ENCODE results near the gene FAM237A.

FAM237A gene

DNA sequence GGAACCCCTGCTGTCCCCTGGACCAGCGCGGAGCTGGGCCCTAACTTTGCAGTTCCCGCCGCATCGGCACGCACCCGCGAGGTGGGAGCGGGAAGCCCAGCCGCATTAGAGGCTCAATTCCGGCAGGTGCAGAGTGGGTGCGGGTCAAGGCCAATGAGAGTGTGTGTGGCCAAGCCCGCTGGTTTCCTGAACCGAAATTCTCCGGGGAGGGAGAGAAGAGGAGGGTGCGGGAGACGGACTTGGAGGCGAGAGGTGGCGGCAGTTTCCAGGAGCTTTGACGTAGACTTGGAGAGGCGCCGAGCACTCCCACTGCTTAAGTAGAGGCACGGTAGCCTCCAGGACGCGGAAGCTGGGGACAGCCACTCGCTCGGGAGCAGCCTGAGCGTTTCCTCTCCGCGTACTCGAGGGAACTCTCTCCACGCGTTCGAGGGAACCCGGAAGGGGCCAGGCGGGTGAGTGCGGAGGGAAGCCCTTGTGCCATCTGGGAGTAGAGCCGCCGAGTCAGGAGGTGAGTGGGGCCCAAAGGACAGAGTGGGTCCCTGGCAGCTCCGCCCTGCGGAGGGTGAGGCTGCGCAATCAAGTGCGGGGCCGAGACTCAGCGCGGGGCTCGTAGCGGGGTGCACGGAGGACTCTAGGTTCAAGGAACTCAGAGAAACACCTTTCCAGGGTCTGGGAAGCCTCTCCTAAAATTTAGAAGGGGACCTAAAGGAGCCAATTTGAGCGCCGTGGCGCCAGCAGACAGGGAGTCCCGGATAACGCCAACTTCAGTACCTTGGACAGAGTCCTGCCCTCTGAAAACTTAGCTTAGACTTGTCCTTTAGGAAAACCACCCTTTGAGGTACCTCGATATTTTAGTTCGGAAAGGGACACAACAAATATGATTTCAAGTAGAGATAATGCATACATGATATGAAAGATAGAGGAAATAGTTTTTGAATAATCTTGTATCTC, at the start of gene FAM237A:
Gene FAM237A, plus strand, starts transcription at position 413 of the 951 bp plus-strand sequence. CDS start 1,750 bp downstream, outside the sequence.
- peak; percentile 27 to 37 for DNase-seq (ENCODE audit: low read depth in 2 of 2)

DNA sequence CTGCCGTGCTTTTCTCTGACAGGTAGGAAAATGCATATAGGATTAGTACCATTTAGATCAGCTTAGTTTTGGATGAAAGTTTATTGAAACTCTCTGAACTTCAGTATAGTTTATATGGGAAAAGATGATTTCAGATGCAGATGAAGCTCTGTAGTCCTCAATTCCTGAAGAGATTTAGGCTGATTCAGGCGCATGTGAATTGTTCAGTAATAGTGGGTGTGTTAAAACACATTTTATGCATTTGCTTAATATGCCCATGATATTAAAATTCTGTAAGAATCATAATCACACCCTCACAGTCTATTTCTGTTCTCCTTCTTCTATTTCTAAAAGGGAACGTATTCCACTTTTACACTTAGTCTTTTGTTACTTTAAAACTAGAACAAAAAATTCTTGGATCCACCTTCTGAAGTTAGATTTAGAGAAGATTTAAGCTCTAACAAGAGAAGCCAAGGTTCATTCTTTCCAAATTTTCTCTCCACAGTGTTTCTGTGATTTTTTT, 44.5 kb upstream of the FAM237A start:
- no peak for DNase-seq (ENCODE audit: low read depth in 2 of 2)

DNA sequence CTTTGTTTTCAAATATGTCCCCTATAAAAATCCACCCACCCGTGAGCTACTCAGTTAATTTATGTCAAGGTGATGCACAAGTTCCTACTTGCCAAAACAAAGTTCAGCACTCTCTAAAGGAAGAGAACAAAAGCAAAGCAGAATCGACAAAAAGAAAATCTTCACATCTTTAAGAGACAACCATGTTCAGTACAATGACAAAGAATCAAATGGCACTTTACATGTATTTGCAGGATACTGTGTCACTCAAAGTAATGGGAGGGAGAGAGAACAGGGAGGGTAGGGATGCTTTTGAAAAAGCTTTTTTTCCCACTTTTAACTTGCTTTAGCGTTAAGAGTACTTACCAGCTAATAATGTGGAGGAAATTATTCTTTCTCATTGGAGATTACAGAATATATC, 39.0 kb upstream of the FAM237A start:
- no peak for DNase-seq (ENCODE audit: low read depth in 2 of 2)

DNA sequence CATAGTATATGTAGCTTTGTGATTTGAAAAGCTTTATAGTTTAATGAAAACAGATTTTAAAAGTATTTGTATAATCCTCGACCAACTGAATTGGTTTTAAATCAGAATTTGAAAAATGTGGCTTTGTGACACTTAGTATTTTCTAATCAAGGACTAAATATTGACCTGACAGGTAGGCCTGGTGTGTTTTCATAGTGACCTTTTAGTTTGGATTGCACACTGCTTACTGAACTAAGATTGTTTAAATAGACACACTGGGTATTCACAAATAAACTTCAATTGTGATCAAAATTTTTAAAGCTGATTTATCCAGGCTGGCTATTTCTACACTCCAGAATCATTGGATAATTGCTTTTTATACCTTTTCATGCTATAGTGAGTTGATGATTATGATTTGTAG, 31.8 kb upstream of the FAM237A start:
- no peak for DNase-seq (ENCODE audit: low read depth in 2 of 2)

DNA sequence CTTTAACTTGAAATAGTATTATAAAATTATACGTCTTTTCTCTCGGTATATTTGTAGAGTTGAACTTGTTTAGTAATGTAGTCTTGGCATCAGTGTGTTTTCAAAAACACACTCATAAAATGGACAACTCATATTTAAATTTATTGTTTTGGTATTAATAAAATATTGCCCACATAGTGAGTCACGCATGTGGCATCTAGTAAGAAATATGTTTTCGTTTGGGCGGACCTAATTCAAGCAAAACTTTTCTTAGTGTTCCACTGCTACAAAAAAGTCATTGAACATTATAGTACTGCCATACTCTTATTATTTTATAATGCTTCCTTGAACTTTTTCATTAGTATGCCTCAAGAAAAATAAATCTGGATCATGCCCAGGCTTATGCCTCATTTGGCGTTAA, 31.1 kb upstream of the FAM237A start:
- no peak for DNase-seq (ENCODE audit: low read depth in 2 of 2)

DNA sequence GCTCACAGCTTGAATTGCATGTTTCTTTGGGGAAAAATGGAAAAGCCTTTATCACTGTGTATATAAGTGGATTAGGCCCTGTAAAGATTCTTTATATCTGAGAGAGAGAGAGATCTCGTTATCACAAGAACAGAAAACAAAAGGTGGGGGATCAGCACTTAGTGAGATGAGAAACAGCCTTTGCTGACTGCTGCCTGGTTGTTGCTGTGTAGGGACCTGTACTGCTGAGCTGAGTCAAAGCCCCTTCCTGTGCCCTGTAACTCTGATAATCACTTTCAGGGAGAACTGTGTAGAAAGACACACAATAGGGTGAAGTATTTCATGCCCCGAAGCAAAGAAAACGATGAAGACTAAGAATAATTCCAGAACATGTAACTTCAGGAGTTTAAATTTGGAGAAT, 30.6 kb upstream of the FAM237A start:
- DNase-seq (ENCODE audit: low read depth in 2 of 2) = no peak

DNA sequence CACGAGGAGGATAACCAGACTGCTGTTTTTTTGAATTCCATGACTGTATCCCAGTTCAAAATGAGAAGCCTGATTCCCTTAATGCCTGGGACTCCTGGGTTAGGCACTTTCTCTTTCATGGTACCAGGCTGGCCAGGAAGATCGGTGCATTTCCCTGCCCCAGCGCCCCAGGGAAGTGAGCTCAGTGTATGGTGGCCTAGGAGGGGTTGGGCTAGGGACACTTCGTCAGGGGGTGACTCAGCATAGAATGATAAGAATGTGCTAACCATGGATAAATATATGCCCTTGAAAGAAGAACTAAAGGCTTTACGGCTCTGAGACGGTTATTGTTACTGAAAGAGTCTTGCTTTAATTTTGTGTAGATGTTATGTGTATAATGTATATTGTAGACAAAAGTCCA, 27.5 kb upstream of the FAM237A start:
- no peak for DNase-seq (ENCODE audit: low read depth in 2 of 2)

DNA sequence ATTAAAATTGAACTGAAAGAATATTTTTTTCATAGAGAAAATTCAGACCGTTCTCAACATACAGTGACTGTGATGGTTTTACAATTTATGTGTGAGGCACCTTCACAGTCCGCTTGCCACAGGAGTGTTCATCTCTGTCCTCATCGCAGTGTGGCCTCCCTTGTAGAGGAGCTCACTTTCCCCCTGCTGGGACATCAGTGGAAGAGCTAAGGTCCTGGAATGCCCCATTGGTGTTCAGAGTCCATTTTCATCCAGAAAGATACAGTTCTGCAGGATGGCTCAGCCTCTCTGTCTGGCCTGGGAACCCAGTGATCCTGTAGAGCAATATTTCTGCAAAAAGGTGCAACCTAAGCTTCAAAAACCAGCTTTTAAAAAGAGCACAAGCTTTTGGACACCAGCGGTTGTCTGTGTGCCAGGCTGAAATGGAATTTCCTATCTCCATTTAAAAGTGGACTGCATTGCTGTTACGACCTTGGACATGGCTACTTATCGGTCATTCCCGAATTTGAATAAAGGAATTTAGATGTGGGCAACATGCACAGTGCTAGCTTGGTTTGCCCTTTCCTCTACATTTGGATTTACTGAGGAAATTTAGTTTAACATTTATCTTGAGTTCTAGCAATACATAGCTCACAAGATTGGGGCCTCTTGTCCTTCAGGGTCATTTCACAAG, 26.7 kb upstream of the FAM237A start:
- DNase-seq (ENCODE audit: low read depth in 2 of 2) = no peak

DNA sequence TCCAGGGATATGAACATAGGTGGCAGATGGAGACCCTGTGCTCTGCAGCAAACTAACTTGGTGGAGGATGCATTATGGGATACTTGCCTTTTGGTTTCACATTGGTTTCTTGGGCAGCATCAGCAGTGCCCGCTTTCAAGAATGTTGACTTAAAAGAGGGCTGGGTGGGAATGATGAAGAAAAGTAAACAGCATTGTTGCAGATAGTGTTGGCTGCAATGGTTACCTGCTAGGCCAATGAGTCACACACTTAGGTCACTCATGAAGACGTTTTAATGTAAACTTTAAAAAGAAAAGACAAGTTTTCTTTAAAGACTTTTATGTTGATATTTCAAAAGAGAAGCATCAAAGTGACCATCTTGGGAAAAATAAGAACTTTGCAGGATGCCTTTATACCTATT, 26.1 kb upstream of the FAM237A start:
- no peak for DNase-seq (ENCODE audit: low read depth in 2 of 2)

DNA sequence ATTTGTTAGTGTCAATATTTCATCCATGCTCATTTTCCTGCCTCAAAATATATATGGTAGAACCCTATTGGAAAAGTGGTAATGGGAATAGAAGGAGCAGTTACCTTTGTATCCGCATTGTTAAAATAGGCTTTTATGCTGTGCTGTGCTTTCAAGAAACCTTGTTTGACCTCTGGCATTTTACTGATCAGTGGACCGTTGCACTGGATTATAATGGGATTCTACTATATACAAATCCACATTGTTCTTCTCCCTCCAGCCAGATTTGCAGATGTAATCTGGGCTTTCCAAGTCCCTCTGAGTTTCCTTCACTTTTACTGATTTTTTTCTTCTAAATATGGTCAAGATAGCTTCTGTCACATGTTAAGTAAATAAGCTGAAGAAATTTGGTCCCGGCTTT, 23.3 kb upstream of the FAM237A start:
- no peak for DNase-seq (ENCODE audit: low read depth in 2 of 2)

DNA sequence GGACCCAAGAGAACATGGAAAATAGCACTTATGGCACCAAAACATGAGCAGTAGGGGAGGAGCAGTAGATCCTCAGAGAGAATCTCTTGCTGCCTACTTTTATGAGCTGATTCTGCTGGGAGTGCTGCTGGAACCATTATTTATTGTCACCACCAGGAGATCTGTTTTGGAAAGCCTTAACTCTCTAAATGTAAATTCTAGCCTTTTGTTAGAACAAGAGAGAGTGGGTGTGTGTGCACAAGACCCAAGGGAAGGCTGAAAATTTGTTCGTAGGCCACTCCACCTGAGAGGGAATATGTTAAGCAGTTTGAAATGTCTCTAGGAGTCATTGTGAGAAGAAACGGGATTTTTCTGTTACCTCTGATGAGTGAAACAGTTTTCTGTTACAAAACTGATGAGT, 16.2 kb upstream of the FAM237A start:
- no peak for DNase-seq (ENCODE audit: low read depth in 2 of 2)

DNA sequence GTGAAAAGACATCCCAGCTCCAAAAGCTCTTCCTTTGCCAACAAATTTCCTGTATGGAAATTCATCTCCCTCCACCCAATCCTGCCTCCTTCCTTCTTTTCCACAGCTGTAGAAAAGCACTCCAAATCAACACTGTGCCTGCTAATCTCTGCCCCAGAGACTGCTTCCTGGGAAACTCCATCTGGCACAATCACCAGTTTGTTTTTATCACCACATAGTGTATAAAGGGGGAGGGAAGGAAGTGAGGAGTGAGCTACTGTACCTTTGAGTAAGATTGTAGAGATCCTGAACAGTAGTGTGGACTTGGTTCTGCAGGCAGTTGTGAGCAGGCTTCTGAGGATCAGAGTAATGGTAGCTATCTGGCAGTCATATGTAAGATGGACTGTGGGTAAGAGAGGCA, 14.7 kb upstream of the FAM237A start:
- DNase-seq (ENCODE audit: low read depth in 2 of 2) = no peak

DNA sequence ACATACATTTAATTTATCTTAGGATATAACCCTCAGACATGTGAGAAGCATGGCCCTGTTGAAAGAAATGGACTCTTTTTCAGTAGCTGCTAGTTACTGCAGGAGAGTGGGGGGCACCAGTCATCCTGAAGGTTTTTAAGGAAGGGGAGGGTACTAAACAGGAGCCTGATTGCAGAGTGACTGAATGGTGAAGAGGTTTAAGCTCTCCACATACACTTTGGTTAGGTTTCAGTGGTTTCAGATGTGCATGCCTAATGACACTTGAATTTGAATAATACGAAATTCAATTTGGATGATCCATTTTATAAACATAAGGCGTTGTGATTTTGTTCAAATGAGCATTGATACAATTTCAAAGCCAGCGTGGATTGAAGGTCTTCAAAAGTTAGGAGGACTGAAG, 10.9 kb upstream of the FAM237A start:
- no peak for DNase-seq (ENCODE audit: low read depth in 2 of 2)

DNA sequence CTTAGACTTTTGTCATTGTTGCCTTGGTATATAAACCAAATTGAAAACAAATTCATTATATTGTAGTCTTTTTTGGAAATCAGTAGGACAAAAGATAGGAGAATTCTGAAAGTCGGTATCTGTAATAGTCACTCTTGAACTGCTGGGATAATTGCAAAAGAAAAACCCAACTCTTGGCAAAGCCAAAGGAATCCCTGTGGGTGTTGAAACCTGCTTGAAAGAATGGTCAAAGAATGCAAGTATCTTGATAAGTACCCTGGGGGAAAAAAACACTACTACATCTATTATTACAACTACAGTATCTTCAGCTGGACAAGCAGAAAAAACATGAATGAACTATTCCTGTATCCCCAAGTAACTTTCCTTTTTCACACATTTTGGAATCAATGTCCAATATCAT, 7.3 kb upstream of the FAM237A start:
- no peak for DNase-seq (ENCODE audit: low read depth in 2 of 2)

DNA sequence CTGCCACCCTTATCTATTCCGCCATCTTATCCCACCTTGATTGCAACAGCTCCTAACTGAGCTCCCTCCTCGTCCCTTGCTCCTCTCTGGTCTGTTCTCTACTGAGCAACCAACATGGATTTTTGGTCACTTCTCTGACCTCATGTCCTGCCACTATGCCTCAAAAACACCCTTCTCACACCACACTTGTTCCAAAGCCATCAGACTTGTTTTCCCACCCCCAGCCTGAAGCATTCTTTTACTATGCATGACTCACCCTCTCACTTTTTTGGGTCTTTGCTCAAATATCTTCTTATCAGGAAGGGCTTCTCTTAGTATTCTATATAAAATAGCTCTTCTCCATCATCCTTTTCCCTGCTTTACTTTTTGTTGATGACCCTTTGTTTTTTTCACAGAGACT, 2.7 kb upstream of the FAM237A start:
- DNase-seq (ENCODE audit: low read depth in 2 of 2) = no peak

DNA sequence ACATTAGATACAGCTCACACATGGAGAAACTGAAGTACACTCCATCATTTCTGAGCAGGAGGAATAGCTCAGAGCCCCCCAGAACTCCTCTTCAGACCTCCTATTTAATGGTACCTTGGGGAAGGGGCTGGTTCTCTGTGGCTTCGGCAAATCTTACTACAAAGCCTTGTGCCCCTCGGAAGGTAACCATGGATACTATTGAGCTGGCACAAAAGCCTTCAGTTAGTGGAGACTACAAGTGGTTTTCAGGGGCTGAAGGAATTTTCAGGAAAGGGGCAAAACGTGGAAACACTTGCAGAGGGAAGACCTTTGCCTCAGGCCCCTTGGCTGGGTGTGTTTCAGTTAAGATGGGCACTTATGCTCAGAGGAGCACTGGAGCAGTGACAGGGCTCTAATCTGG, 1.1 kb upstream of the FAM237A start:
- no peak for DNase-seq (ENCODE audit: low read depth in 2 of 2)

DNA sequence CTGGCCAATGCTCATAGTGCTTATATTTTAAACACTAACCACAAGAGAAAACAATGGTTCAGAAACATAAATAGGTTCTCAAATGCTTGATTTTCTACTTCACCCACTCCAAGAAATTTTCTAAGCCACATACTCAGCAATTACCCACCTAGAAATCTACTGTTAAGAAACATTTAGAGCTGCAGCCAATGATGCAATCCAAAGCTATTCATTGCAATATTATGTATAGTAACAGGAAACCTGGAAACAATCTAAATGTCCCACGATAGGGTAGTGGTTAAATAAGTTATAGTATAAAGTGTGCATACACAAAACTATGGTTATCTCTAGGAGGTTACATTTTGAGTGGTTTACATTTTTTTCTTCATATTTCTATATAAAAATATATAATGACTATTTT, 5.7 kb downstream of the FAM237A start:
- peak in 1 of 2 experiments; percentile 0 for DNase-seq (ENCODE audit: low read depth in 2 of 2)

DNA sequence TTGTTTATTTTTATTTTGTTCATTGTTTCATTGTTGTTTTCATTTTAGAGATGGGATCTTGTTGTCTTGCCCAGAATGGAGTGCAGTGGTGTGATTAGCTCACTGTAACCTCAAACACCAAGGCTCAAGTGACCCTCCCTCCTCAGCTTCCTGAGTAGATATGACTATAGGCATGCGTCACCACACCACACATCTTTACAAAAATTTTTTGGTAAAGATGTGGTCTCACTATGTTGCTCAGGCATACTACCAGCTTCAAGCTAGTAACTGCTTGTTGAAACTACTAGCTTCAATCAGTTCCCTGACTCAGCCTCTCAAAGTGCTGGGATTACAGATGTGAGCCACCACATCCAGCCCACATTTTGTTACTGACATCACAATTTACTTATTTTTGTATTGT, 14.8 kb downstream of the FAM237A start:
- no peak for DNase-seq (ENCODE audit: low read depth in 2 of 2)

DNA sequence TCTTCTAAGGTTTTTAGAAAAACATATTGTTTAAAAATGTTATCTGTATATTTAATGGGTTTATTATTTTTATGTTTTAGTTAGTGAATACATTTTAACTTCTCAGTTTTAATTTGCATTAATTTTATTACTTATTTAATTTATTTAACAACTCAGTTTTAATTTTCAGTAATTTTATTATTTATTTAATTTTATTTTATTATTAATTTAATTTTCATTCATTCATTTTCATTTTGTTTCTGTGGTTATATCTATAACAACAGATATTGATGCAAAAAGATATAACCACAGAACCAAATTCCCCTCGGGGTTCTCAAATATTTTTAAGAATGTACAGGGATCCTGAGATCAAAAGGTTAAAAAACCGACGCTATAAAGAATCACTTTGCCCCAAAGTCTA, 23.0 kb downstream of the FAM237A start:
- no peak for DNase-seq (ENCODE audit: low read depth in 2 of 2)

DNA sequence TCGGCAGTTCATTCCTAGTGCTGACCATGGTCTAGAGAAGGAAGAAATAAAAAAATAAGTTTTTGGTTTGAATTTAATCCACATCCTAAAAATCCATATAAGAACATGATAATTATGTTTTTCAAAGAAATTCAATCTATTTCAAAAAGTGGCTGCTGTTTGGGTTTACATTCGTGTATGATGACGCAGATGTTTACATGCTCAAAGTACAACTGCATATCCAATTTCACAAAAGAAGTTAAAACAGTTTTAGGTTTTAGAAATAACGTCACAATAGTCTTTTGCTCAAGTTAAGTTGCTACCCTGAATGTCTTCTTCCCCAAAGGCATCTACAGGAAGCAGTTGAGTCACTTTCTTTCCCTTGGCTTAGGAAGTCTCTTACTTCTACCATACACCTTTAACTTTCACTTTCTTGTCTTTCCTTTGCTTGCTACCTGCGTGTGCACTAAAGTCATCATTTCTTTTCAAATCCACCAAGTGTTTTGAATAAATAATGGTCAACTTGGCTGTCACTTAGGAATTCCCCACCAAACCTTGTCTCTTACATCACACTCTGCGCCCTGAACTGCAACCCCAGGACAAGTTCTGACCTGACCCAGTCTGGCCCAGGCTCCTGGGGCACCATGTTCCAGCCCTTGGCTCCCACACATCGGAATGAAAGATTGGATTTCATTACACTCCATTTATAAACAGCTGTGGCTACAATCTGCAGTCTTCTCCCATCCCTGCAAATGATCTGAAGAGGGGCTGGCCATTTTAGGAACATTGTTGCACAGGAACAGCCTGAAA, 28.4 kb downstream of the FAM237A start:
- no peak for DNase-seq (ENCODE audit: low read depth in 2 of 2)

DNA sequence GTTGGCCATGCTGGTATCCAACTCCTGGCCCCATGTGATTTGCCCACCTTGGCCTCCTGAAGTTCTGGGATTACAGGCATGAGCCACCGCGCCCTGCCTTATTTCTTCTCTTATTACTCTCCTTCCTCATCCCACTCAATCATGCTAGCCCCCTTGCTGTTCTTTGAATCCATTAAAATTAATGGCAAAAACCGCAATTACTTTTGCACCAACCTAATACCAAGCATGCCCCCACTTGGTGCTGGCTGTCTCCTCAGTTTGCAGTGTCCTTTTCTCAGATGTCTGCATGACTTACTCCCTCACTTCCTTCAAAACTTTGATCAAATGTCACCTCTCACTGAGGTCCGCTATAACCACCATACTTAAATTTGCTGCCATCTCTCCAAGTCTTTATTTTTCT, 41.3 kb downstream of the FAM237A start:
- DNase-seq (ENCODE audit: low read depth in 2 of 2) = no peak

DNA sequence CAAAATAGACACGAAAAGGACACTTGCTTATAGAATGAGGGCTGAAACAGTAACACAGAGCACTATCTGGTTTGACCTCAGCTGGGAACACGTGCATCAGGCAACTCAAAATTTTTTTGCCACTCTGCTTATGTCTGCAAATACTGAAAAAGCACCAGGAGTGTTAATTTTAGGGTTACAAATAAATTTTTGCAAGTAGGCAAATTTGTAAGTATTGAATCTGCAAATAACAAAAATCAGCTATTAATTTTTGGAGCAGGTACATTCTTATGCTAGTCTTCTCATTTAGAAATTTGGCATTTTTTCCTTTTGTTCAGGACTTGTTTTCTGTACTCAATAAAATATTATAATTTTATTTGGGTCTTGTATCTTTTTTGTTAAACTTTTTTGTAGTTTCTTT, 46.2 kb downstream of the FAM237A start:
- DNase-seq (ENCODE audit: low read depth in 2 of 2) = no peak
